Esophagus muscularis mucosa (tissue), 3 donors: ENCODE data around the gene SNED1.

Source experiments
- CTCF ChIP-seq, 3 experiments: fragments of 200-600 bp in 2 of 3; fragments of 450-650 bp in 1 of 3; sonication (generic) in 2 of 3; IDR thresholded peaks; one replicate each; pipeline ENCODE4 v1.5.1; 2017 to 2019; ENCODE audit warnings: antibody characterized with exemption in 3 of 3, mild to moderate bottlenecking in 2 of 3, moderate library complexity in 1 of 3
- POLR2A ChIP-seq: fragments of 450-650 bp; IDR thresholded peaks from one replicate; pipeline ENCODE4 v1.6.1; 2017; ENCODE audit warnings: antibody characterized with exemption, moderate library complexity, mild to moderate bottlenecking, low read depth

DNA sequence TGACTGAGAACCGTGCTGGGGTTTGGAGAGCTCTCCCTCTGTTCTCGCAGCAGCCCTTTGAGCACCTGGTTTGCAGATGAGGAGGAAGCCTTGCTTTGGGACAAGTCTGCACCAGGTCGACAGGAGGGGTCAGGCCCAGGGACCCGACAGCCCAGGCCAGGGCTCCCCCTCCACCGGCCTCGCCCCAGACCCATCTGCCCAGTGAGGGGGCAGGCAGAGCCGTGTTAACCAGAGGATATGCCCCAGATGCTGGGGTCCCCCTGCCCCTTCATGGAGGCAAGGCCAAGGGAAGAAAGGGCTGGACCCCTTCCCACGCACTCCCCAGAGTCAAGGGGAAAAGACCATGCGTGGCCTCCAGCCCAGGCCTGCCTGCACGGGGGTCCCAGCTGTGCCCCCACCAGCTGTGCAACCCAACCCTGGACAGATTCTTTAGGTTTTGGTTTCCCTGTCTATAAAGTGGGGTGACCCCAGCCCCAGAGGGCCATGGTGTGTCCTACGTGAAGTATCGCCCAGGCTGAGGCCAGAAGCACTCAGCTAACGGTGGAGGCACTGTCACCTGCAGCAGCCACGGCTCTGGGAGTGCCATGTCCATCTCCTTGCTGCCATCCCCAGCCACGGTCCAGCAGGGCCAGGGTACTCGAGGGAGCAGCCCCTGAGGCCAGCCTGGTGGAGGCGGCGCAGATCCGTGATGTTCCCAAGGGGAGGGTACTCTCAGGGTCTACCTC, 4.8 kb upstream of the SNED1 start:
- TF ChIP-seq CTCF (IDR thresholded peaks at IDR 0.05) (no peak), POLR2A (no peak)
